Muscle of leg (tissue), 16 donors: Measurements from ENCODE around the gene ANKRD39. TPM values are rescaled to one million over a fixed set of nuclear protein-coding genes. Genes with fewer than 3 reads are reported as not detected.

Source experiments
- DNase-seq: peaks from one replicate; pipeline ENCODE4 v3.0.0; 2013
- H3K27ac ChIP-seq: one replicate; pipeline ENCODE4 v1.5.1; 2013; ENCODE audit warnings: mild to moderate bottlenecking, low read length, control low read depth
- H3K27me3 ChIP-seq: one replicate; pipeline ENCODE4 v1.6.1; 2013; ENCODE audit warnings: low read length; ENCODE audit not compliant: control insufficient read depth, insufficient read depth
- H3K36me3 ChIP-seq: one replicate; pipeline ENCODE4 v1.6.1; 2013; ENCODE audit warnings: low read length; ENCODE audit not compliant: control insufficient read depth, insufficient read depth
- H3K4me1 ChIP-seq: one replicate; pipeline ENCODE4 v1.6.1; 2013; ENCODE audit warnings: low read length; ENCODE audit not compliant: control insufficient read depth, insufficient read depth
- H3K4me3 ChIP-seq: one replicate; pipeline ENCODE4 v1.5.1; 2013; ENCODE audit warnings: low read length, control low read depth
- H3K9me3 ChIP-seq: replicated peaks from 2 replicates; pipeline ENCODE4 v1.6.1; 2013; ENCODE audit warnings: low read depth, low read length; ENCODE audit not compliant: control insufficient read depth
- WGBS: methylation state at CpG from one replicate; pipeline ENCODE4 v1.1.5; 2013; ENCODE audit warnings: missing lambda C conversion rate; ENCODE audit not compliant: insufficient coverage; 5-methylcytosine and 5-hydroxymethylcytosine counted together
- long read RNA-seq, 11 donors: transcript quantifications; one replicate each; lab custom pipeline, GENCODE V29; 2026
- polyA plus RNA-seq, 8 donors: library from polyadenylated mRNA; unstranded; fragments of 120-200 nt; gene quantifications; one replicate each; pipeline versions ENCODE4 v1.2.1 to v1.2.3, GENCODE V29; 2013; ENCODE audit warnings: inconsistent platforms in 1 of 8, low replicate concordance in 1 of 8; ENCODE audit not compliant: insufficient read length in 8 of 8, insufficient read depth in 1 of 8
- total RNA-seq: library from RNA; stranded (reverse); fragments of 120-200 nt; gene quantifications from one replicate; pipeline ENCODE4 v1.2.4, GENCODE V29; 2013

ANKRD39 gene, protein sequence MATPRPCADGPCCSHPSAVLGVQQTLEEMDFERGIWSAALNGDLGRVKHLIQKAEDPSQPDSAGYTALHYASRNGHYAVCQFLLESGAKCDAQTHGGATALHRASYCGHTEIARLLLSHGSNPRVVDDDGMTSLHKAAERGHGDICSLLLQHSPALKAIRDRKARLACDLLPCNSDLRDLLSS
- total RNA-seq (7.5 TPM), polyA plus RNA-seq (1 to 10 TPM; 5.9 to 7.7 (median 6.7) TPM)
- long read RNA-seq, donor 1, transcript ANKRD39-201 (4 exons, 976 nt), result major isoform, 5 of 5 reads
- long read RNA-seq, donor 1, partial matches to known transcripts, result 0 of 5 reads
- long read RNA-seq, donor 1, other reads (novel, unspliced or antisense), result 0 of 5 reads
- long read RNA-seq, donor 2, partial matches to known transcripts, result 0 of 1 reads
- long read RNA-seq, donor 2, other reads (novel, unspliced or antisense), result 0 of 1 reads
- long read RNA-seq, donor 3, transcript ANKRD39-201 (4 exons, 976 nt), result major isoform, 5 of 5 reads
- long read RNA-seq, donor 3, partial matches to known transcripts, result 0 of 5 reads
- long read RNA-seq, donor 3, other reads (novel, unspliced or antisense), result 0 of 5 reads
- long read RNA-seq, donor 4, transcript ANKRD39-201 (4 exons, 976 nt), result major isoform, 5 of 5 reads
- long read RNA-seq, donor 4, partial matches to known transcripts, result 0 of 5 reads
- long read RNA-seq, donor 4, other reads (novel, unspliced or antisense), result 0 of 5 reads
- long read RNA-seq, donor 5, transcript ANKRD39-201 (4 exons, 976 nt), result major isoform, 10 of 10 reads
- long read RNA-seq, donor 5, partial matches to known transcripts, result 0 of 10 reads
- long read RNA-seq, donor 5, other reads (novel, unspliced or antisense), result 0 of 10 reads
- long read RNA-seq, donor 6, transcript ANKRD39-201 (4 exons, 976 nt), result major isoform, 6 of 6 reads
- long read RNA-seq, donor 6, partial matches to known transcripts, result 0 of 6 reads
- long read RNA-seq, donor 6, other reads (novel, unspliced or antisense), result 0 of 6 reads
- long read RNA-seq, donor 7, partial matches to known transcripts, result 0 of 4 reads
- long read RNA-seq, donor 7, other reads (novel, unspliced or antisense), result 0 of 4 reads
- long read RNA-seq, donor 8, partial matches to known transcripts, result 0 of 3 reads
- long read RNA-seq, donor 8, other reads (novel, unspliced or antisense), result 0 of 3 reads
- long read RNA-seq, donor 9, transcript ANKRD39-201 (4 exons, 976 nt), result major isoform, 5 of 5 reads
- long read RNA-seq, donor 9, partial matches to known transcripts, result 0 of 5 reads
- long read RNA-seq, donor 9, other reads (novel, unspliced or antisense), result 0 of 5 reads
- long read RNA-seq, donor 10, transcript ANKRD39-201 (4 exons, 976 nt), result major isoform, 5 of 5 reads
- long read RNA-seq, donor 10, partial matches to known transcripts, result 0 of 5 reads
- long read RNA-seq, donor 10, other reads (novel, unspliced or antisense), result 0 of 5 reads
- long read RNA-seq, donor 11, partial matches to known transcripts, result 0 of 2 reads
- long read RNA-seq, donor 11, other reads (novel, unspliced or antisense), result 0 of 2 reads

DNA sequence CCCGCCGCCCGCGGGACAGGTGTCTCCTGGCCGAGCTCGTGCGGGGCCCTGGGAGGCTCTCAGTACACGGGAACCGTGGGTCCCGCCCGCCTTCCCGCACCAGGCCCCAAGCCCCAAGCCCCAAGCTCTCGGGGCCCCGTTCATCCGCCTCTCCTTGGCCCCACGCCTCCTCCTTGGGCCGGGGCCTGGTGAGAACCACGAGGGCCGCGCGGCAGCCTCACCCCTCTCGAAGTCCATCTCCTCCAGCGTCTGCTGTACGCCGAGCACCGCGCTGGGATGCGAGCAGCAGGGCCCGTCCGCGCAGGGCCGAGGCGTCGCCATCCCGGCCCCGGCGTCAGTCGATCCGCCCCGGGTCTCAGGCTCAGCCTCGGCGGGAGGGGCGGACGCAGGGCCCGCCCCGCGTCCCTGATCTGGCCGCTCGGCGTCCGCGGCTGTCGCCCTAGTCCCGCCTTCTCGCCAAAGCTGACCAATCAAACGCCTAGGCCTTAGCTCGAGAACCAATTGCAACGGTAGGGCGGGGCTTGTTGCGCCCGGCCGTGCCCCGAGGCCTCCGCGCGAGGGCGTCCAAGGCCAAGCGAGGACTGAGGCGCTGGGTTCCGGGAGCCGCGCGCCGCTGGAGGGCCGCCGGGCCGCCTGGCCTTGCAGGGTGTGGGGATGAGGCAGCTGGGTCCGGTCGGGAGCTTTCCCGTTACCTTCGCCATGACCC lies at the start of gene ANKRD39:
ANKRD39 (minus strand) TSS at position 350 of the 706 bp plus-strand sequence; CDS start at position 321, 29 bp downstream.
- Histone ChIP-seq H3K27ac (peak within 1 kb of the TSS; percentile 67), H3K36me3 (peaks cover 35% of the 10 kb centered on the region), H3K9me3 (no peaks in the 10 kb centered on the region), H3K4me3 (peak within 1 kb of the TSS; percentile 67), H3K4me1 (peaks cover 29% of the 10 kb centered on the region), H3K27me3 (no peaks in the 10 kb centered on the region)
- DNase-seq, result peak; percentile 99
- WGBS, result 0% methylated on average over 72 of the region's 81 CpGs

DNA sequence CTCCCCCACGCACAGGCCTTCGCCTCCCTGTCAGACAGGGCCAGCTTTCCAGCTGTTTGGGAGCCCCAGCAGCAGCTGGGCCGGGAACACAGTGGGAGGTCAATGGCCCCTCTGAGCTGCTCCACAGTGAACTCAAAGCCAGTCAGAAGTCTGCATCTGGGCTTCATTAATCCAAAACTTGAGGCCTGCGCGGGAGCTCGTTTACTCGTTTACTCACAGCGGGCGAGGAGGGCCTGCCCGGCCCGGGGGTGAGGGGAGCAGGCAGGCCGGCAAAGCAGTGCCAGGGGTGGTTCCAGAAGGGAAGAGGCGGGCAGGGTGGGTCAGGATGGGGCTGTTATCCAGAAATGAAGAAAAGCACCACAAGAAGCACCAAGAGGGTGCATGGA lies 48.9 kb upstream of the ANKRD39 start:
- Histone ChIP-seq H3K4me3 (no peak overlapping the region), H3K36me3 (no peaks in the 10 kb centered on the region), H3K27me3 (peaks cover 7% of the 10 kb centered on the region), H3K27ac (peak overlapping the region; percentile 89), H3K4me1 (peaks cover 46% of the 10 kb centered on the region), H3K9me3 (no peaks in the 10 kb centered on the region)
- 24% methylated on average over 9 of the region's 13 CpGs for WGBS
- peak; percentile 95 for DNase-seq

DNA sequence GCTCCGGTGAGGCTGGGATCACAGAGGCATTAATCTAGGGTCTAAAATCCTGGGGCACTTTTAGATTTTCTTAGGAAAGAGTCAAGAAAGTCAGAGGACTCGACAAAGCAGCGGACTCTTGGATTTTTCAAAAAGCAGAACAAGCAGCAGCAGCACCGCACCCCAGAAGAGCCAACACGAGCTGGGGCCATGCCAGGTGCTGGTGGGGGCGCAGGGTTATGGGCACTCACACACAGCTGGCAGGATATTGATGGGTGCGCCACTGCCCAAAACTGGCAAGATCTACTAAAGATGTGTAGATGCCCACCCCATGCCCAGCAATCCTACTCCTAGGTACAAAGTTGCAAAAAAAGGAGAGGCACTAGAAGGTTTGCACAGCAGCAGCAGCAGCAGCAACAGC lies 46.0 kb upstream of the ANKRD39 start:
- Histone ChIP-seq H3K27ac (no peak overlapping the region), H3K36me3 (no peaks in the 10 kb centered on the region), H3K4me3 (no peak overlapping the region), H3K9me3 (no peaks in the 10 kb centered on the region), H3K27me3 (peaks cover 6% of the 10 kb centered on the region), H3K4me1 (peaks cover 55% of the 10 kb centered on the region)
- WGBS, result 60% methylated on average over 5 of the region's 7 CpGs
- no peak for DNase-seq

DNA sequence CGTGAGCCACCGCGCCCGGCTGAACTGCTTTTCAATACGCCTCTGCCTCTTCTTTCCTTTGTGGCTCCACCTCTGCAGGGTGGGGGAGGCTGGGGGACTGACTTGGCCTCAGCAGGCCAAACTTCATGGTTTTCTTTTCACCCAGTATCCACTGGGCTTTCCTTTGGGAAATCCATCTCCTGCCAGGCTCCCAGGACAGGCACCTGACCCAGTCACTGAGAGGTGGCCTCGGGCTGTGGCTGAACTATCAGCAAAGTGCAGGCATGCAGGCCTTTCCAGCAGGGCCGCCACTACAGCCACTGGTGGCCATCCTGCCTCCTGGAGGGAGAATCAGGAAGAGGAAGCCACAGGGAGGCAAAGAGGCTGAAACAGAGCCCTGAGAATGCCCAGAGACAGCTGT lies 45.5 kb upstream of the ANKRD39 start:
- WGBS, result 87% methylated on average over 7 of the region's 7 CpGs
- Histone ChIP-seq H3K9me3 (no peaks in the 10 kb centered on the region), H3K27me3 (peaks cover 4% of the 10 kb centered on the region), H3K27ac (no peak overlapping the region), H3K4me3 (no peak overlapping the region), H3K36me3 (no peaks in the 10 kb centered on the region), H3K4me1 (peaks cover 57% of the 10 kb centered on the region)
- no peak for DNase-seq

DNA sequence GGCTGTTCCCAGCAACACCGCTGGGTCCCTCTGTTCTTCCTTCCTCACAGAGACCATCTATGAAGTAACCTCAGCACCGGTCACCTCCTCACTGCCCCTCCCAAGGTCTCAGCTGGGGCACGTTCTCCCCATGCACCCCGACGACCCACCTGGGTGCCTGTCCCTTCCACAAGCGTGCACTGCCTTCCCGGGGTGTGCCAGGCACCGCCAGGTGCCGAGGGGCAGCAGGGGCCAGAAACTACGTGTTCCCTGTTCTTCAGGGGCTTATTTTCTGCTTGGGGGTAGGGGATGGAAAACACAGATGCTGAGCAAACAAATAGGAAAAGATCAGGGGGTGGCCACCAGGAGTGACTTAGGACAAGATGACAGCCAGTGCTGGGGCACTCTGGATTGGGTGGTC lies 42.4 kb upstream of the ANKRD39 start:
- peaks cover 52% of the 10 kb centered on the region for H3K4me1 ChIP-seq
- DNase-seq, result no peak
- no peak overlapping the region for H3K4me3 ChIP-seq
- peaks cover 4% of the 10 kb centered on the region for H3K27me3 ChIP-seq
- H3K36me3 ChIP-seq, result no peaks in the 10 kb centered on the region
- no peaks in the 10 kb centered on the region for H3K9me3 ChIP-seq
- 79% methylated on average over 10 of the region's 10 CpGs for WGBS
- no peak overlapping the region for H3K27ac ChIP-seq

DNA sequence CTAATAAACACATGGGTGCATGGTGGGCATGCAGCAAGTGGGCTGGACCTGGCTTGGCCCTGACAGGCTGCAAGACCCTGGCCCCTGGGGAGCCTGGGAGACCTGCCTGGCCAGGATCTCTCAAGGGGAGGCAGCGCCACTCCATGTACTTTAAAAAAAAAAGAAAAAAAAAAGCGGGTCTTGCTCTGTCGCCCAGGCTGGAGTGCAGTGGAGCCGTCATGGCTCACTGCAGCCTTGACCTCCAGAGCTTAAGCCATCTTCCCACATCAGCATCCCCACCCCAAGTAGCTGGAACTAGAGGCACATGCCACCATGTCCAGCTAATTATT lies 41.6 kb upstream of the ANKRD39 start:
- DNase-seq, result no peak
- H3K4me1 ChIP-seq, result peaks cover 54% of the 10 kb centered on the region
- no peaks in the 10 kb centered on the region for H3K36me3 ChIP-seq
- H3K9me3 ChIP-seq, result no peaks in the 10 kb centered on the region
- H3K4me3 ChIP-seq, result no peak overlapping the region
- peaks cover 4% of the 10 kb centered on the region for H3K27me3 ChIP-seq
- WGBS, result 74% methylated on average over 2 of the region's 4 CpGs
- no peak overlapping the region for H3K27ac ChIP-seq

DNA sequence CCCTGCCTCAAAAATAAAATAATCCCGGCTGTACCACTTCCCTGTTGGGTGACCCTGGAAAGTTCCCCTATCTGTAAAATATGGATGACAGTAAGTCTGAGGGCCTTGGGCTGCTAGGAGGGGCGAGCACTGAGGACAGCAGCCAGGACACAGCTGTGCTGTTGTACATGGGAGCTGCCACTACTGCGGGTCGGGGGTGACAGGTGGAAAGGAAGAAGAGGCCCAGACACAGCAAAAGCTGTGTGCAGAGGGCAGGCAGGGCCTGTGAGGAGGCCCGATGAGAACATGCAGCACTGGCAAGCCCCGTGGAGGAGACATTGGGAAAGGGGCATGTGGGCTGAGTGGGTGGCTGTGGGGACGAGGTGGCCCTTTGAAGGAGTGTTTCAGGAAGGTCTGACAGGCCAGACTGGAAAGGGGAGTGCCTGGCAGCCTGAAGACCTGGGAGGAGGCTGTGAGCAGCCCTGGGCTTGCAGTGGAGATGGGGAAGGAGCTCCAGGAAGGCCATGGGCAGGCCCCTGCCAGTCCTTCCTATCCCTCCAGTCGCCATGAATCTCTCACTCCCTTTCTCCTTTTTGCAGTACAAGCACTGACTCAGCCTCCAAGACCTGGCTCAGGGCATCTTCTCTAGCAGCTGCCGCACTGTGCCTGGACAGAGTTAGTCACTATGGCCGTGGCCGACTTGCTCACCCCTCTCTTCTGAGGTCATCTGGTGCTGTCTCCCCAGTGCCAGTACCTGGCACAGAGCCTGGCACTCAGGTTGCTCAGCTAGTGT lies 41.0 kb upstream of the ANKRD39 start:
- no peaks in the 10 kb centered on the region for H3K36me3 ChIP-seq
- H3K27me3 ChIP-seq, result peaks cover 2% of the 10 kb centered on the region
- peaks cover 53% of the 10 kb centered on the region for H3K4me1 ChIP-seq
- H3K27ac ChIP-seq, result peak overlapping the region; percentile 7
- no peak overlapping the region for H3K4me3 ChIP-seq
- 67% methylated on average over 9 of the region's 11 CpGs for WGBS
- H3K9me3 ChIP-seq, result no peaks in the 10 kb centered on the region
- DNase-seq, result no peak

DNA sequence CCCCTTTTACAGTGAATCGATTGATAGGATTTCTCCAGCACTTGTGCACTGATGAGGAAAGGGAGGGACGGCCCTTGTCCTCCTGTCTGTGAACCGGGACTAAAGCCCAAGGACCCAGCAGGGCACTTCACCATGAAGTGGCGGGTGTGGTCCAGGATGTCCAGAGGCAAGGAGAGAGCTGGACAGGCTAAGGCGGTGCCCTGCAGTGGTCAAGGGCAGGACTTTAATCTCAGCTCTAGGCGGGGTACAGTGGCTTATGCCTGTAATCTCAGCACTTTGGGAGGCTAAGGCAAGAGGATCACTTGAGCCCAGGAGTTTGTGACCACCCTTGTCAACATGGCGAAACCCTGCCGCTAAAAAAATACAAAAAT lies 40.3 kb upstream of the ANKRD39 start:
- Histone ChIP-seq H3K36me3 (no peaks in the 10 kb centered on the region), H3K4me3 (no peak overlapping the region), H3K9me3 (no peaks in the 10 kb centered on the region), H3K4me1 (peaks cover 53% of the 10 kb centered on the region), H3K27me3 (peaks cover 2% of the 10 kb centered on the region), H3K27ac (no peak overlapping the region)
- 82% methylated on average over 7 of the region's 8 CpGs for WGBS
- no peak for DNase-seq
